ENCODE results near the gene SLC6A18. TPM values are rescaled to one million over a fixed set of nuclear protein-coding genes. Genes with fewer than 3 reads are reported as not detected.

SLC6A18 gene
- total RNA-seq, 2 experiments from 2014 or later: not detected

GRCh38 chr5:1182360-1182632, 42.9 kb upstream of the SLC6A18 start:
- intact Hi-C loops (cut with micrococcal nuclease): no loop called here
- Mint-ChIP-seq H3K36me3 (ENCODE audit: low read depth) (no peaks in the 10 kb centered on the region), H3K9me3 (no peaks in the 10 kb centered on the region), H3K4me1 (ENCODE audit: low read depth) (no peaks in the 10 kb centered on the region), H3K27ac (no peak overlapping the region), H3K4me3 (no peak overlapping the region), H3K27me3 (no peaks in the 10 kb centered on the region)
- DNase-seq (no peak), ATAC-seq (no peak)
- no peak for TF ChIP-seq CTCF (IDR thresholded peaks at IDR 0.05)
- ChIA-PET POLR2A (no interaction called here), CTCF (interaction anchor here (1.7 kb wide), 1 partner anchor 8 kb away, joined by 8 read pairs; no protein-coding TSS in a partner anchor)

- no peaks in the 10 kb centered on the region for H3K36me3 Mint-ChIP-seq (ENCODE audit: low read depth)
- H3K9me3 Mint-ChIP-seq: no peaks in the 10 kb centered on the region
- CTCF ChIA-PET: interaction anchor here (1.7 kb wide), 1 partner anchor 8 kb away, joined by 8 read pairs; no protein-coding TSS in a partner anchor
- H3K27me3 Mint-ChIP-seq: no peaks in the 10 kb centered on the region
- intact Hi-C loops (cut with micrococcal nuclease): no loop called here
- H3K4me1 Mint-ChIP-seq (ENCODE audit: low read depth): no peaks in the 10 kb centered on the region
- no peak for ATAC-seq
- TF ChIP-seq CTCF (IDR thresholded peaks at IDR 0.05): no peak
- no peak for DNase-seq
- POLR2A ChIA-PET: interaction anchor here (0.7 kb wide), 1 partner anchor 436 kb away, joined by 3 read pairs; no protein-coding TSS in a partner anchor
- H3K27ac Mint-ChIP-seq: no peak overlapping the region
- no peak overlapping the region for H3K4me3 Mint-ChIP-seq
These were observed 42.4 kb upstream of the SLC6A18 start for GRCh38 chr5:1182633-1183423.

GRCh38 chr5:1183424-1184162, 41.6 kb upstream of the SLC6A18 start:
- Mint-ChIP-seq H3K27ac (no peak overlapping the region), H3K4me3 (no peak overlapping the region), H3K9me3 (no peaks in the 10 kb centered on the region), H3K4me1 (ENCODE audit: low read depth) (no peaks in the 10 kb centered on the region), H3K27me3 (peaks cover 3% of the 10 kb centered on the region), H3K36me3 (ENCODE audit: low read depth) (no peaks in the 10 kb centered on the region)
- DNase-seq: no peak
- ChIA-PET CTCF (interaction anchor here (1.2 to 1.7 kb wide), 2 partner anchors 9 to 461 kb away, joined by 4 to 8 read pairs; no protein-coding TSS in a partner anchor), POLR2A (interaction anchor here (0.7 kb wide), 1 partner anchor 435 kb away, joined by 3 read pairs; no protein-coding TSS in a partner anchor)
- no peak for TF ChIP-seq CTCF (IDR thresholded peaks at IDR 0.05)
- intact Hi-C loops (cut with micrococcal nuclease): no loop called here
- no peak for ATAC-seq

- no peak for TF ChIP-seq CTCF (IDR thresholded peaks at IDR 0.05)
- Mint-ChIP-seq H3K4me1 (ENCODE audit: low read depth) (no peaks in the 10 kb centered on the region), H3K9me3 (no peaks in the 10 kb centered on the region), H3K27me3 (peaks cover 6% of the 10 kb centered on the region), H3K27ac (no peak overlapping the region), H3K36me3 (ENCODE audit: low read depth) (no peaks in the 10 kb centered on the region), H3K4me3 (no peak overlapping the region)
- ATAC-seq: no peak
- ChIA-PET POLR2A (no interaction called here), CTCF (interaction anchor here (0.7 to 1.2 kb wide), 2 partner anchors 10 to 461 kb away, joined by 3 to 4 read pairs; no protein-coding TSS in a partner anchor)
- intact Hi-C loops (cut with micrococcal nuclease): no loop called here
- no peak for DNase-seq
These were observed 41.1 kb upstream of the SLC6A18 start for GRCh38 chr5:1184163-1184470.

- ATAC-seq (no peak), DNase-seq (no peak)
- intact Hi-C loops (cut with micrococcal nuclease): no loop called here
- CTCF ChIA-PET: interaction anchor here (0.7 to 1.2 kb wide), 2 partner anchors 10 to 461 kb away, joined by 3 to 4 read pairs; no protein-coding TSS in a partner anchor
- H3K27me3 Mint-ChIP-seq: peaks cover 8% of the 10 kb centered on the region
- no peak overlapping the region for H3K4me3 Mint-ChIP-seq
- TF ChIP-seq CTCF (IDR thresholded peaks at IDR 0.05): no peak
- H3K27ac Mint-ChIP-seq: no peak overlapping the region
- H3K4me1 Mint-ChIP-seq (ENCODE audit: low read depth): no peaks in the 10 kb centered on the region
- POLR2A ChIA-PET: no interaction called here
- no peaks in the 10 kb centered on the region for H3K36me3 Mint-ChIP-seq (ENCODE audit: low read depth)
- H3K9me3 Mint-ChIP-seq: no peaks in the 10 kb centered on the region
These were observed 40.7 kb upstream of the SLC6A18 start for GRCh38 chr5:1184481-1184880.

Data from activated CD8-positive, alpha-beta T cell treated with anti-CD3 and anti-CD28 coated beads for 36 hours (primary cell).